Hematopoietic multipotent progenitor cell (in vitro differentiated cells): ENCODE measurements around the gene PCDHA8. TPM values are rescaled to one million over a fixed set of nuclear protein-coding genes. Genes with fewer than 3 reads are reported as not detected.
"Not testable (repeated sequence)": the region's sequence is repeated elsewhere in the genome, so short reads cannot be mapped to it uniquely, and the experiment has no call there.

Source experiments
- DNase-seq, 3 donors: peaks; one replicate each; pipeline ENCODE4 v3.0.0-alpha.2; 2011 to 2015; ENCODE audit warnings: low read depth in 2 of 3, low spot score in 2 of 3
- total RNA-seq: library from RNA; depleted of rRNA; stranded (reverse); fragments of >200 nt; gene quantifications from one replicate; pipeline ENCODE4 v1.2.3, GENCODE V29; 2012

PCDHA8 gene
- total RNA-seq, 1 donor = under 0.01 TPM

GRCh38 chr5:140828362-140828737, 12.6 kb upstream of the PCDHA8 start:
- DNase-seq = no peak

DNA sequence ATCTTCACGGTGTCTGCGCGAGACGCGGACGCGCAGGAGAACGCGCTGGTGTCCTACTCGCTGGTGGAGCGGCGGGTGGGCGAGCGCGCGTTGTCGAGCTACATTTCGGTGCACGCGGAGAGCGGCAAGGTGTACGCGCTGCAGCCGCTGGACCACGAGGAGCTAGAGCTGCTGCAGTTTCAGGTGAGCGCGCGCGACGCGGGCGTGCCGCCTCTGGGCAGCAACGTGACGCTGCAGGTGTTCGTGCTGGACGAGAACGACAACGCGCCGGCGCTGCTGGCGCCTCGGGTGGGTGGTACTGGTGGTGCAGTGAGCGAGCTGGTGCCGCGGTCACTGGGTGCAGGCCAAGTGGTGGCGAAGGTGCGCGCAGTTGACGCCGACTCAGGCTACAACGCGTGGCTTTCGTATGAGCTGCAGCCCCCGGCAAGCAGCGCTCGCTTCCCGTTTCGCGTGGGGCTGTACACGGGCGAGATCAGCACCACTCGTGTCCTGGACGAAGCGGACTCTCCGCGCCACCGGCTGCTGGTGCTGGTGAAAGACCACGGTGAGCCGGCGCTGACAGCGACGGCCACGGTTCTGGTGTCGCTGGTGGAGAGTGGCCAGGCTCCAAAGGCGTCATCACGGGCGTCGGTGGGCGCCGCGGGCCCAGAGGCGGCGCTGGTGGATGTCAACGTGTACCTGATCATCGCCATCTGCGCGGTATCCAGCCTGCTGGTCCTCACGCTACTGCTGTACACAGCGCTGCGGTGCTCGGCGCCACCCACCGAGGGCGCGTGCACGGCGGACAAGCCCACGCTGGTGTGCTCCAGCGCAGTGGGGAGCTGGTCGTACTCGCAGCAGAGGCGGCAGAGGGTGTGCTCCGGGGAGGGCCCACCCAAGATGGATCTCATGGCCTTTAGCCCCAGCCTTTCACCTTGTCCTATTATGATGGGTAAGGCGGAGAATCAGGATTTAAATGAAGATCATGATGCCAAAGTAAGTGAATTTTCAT, 11.2 kb upstream of the PCDHA8 start:
- not testable (repeated sequence) for DNase-seq

- DNase-seq = no peak
These were observed 7.0 kb upstream of the PCDHA8 start, which contains the start of gene PCDHA7 for GRCh38 chr5:140833993-140834392. Gene PCDHA7, plus strand, starts transcription at chr5:140834269. Its CDS starts 115 bp downstream, at chr5:140834384.

DNA sequence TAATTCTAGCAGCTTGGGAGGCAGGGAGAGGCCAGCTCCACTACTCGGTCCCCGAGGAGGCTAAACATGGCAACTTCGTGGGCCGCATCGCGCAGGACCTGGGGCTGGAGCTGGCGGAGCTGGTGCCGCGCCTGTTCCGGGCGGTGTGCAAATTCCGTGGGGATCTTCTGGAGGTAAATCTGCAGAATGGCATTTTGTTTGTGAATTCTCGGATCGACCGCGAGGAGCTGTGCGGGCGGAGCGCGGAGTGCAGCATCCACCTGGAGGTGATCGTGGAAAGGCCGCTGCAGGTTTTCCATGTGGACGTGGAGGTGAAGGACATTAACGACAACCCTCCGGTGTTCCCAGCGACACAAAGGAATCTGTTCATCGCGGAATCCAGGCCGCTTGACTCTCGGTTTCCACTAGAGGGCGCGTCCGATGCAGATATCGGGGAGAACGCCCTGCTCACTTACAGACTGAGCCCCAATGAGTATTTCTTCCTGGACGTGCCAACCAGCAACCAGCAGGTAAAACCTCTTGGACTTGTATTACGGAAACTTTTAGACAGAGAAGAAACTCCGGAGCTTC, 6.5 kb upstream of the PCDHA8 start:
- not testable (repeated sequence) for DNase-seq

- DNase-seq = no peak
These were observed 5.1 kb upstream of the PCDHA8 start for GRCh38 chr5:140835622-140836510.

DNA sequence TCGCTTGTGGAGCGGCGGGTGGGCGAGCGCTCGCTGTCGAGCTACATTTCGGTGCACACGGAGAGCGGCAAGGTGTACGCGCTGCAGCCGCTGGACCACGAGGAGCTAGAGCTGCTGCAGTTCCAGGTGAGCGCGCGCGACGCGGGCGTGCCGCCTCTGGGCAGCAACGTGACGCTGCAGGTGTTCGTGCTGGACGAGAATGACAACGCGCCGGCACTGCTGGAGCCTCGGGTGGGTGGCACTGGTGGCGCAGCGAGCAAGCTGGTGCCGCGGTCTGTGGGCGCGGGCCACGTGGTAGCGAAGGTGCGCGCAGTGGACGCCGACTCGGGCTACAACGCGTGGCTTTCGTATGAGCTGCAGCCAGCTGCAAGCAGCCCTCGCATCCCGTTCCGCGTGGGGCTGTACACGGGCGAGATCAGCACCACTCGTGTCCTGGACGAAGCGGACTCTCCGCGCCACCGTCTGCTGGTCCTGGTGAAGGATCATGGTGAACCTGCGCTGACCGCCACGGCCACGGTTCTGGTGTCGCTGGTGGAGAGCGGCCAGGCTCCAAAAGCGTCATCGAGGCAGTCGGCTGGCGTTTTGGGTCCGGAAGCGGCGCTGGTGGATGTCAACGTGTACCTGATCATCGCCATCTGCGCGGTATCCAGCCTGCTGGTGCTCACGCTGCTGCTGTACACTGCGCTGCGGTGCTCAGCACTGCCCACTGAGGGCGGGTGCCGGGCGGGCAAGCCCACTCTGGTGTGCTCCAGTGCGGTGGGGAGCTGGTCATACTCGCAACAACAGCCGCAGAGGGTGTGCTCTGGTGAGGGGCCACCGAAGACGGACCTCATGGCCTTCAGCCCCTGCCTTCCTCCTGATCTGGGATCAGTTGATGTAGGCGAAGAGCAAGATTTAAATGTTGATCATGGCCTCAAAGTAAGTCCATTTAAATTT, 2.1 kb downstream of the PCDHA8 start:
- no peak for DNase-seq

DNA sequence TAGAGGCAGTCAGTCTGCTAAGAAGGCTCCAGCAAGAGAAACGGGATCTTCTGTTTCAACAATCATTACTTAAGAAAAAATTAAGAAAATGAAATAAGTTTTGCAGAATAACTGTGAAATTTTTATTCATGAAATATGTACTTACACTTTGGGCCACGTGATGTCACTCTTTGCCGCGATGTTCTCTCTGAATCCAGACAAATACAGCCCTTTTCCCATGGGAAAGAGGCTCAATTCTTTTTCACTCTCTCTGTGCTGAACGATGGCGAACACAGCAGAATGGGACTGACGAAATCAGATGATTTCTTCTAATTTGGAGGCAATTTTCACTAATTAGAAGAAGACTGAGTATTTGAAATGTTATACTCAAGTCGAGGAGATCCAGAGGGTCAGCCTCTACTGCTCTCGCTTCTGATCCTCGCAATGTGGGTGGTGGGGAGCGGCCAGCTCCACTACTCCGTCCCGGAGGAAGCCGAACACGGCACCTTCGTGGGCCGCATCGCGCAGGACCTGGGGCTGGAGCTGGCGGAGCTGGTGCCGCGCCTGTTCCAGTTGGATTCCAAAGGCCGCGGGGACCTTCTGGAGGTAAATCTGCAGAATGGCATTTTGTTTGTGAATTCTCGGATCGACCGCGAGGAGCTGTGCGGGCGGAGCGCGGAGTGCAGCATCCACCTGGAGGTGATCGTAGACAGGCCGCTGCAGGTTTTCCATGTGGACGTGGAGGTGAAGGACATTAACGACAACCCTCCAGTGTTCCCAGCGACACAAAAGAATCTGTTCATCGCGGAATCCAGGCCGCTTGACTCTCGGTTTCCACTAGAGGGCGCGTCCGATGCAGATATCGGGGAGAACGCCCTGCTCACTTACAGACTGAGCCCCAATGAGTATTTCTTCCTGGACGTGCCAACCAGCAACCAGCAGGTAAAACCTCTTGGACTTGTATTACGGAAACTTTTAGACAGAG, 7.4 kb downstream of the PCDHA8 start, which contains the start of gene PCDHA9:
Gene PCDHA9, plus strand, starts transcription at position 244 of the 964 bp plus-strand sequence. Its CDS starts 114 bp downstream, at position 358.
- not testable (repeated sequence) for DNase-seq

DNA sequence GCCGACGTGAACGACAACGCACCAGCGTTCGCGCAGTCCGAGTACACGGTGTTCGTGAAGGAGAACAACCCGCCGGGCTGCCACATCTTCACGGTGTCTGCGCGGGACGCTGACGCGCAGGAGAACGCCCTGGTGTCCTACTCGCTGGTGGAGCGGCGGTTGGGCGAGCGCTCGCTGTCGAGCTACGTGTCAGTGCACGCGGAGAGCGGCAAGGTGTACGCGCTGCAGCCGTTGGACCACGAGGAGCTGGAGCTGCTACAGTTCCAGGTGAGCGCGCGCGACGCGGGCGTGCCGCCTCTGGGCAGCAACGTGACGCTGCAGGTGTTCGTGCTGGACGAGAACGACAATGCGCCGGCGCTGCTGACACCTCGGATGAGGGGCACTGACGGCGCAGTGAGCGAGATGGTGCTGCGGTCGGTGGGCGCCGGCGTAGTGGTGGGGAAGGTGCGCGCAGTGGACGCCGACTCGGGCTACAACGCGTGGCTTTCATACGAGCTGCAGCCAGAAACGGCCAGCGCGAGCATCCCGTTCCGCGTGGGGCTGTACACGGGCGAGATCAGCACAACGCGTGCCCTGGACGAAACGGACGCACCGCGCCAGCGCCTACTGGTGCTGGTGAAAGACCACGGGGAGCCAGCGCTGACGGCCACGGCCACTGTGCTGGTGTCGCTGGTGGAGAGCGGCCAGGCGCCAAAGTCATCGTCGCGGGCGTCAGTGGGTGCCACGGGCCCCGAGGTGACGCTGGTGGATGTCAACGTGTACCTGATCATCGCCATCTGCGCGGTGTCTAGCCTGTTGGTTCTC, 9.0 kb downstream of the PCDHA8 start:
- DNase-seq = not testable (repeated sequence)

DNA sequence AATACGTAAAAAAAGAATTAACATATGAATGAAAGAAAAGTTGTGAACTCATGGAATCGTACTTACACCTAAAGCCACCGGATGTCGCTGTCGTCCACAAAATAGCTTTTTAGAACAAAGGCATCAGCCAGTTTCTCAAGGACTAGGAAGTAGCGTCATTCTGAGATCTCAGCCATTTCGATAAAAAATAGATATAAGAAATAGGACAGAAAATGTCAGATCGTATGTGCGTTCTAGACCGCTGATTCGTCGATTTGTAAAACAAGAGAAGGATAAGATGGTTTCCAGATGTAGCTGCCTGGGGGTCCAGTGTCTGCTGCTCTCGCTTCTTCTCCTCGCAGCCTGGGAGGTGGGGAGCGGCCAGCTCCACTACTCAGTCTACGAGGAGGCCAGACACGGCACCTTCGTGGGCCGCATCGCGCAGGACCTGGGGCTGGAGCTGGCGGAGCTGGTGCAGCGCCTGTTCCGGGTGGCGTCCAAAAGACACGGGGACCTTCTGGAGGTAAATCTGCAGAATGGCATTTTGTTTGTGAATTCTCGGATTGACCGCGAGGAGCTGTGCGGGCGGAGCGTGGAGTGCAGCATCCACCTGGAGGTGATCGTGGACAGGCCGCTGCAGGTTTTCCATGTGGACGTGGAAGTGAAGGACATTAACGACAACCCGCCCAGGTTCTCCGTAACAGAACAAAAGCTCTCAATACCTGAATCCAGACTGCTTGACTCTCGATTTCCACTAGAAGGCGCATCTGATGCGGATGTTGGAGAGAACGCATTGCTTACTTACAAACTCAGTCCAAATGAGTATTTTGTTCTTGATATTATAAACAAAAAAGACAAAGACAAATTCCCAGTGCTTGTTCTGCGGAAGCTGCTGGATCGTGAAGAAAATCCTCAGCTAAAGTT, 15.0 kb downstream of the PCDHA8 start, which contains the start of gene PCDHA10:
Gene PCDHA10, plus strand, starts transcription at position 126 of the 903 bp plus-strand sequence. Its CDS starts 152 bp downstream, at position 278.
- DNase-seq = peak in 1 of 3 donors; percentile 24

DNA sequence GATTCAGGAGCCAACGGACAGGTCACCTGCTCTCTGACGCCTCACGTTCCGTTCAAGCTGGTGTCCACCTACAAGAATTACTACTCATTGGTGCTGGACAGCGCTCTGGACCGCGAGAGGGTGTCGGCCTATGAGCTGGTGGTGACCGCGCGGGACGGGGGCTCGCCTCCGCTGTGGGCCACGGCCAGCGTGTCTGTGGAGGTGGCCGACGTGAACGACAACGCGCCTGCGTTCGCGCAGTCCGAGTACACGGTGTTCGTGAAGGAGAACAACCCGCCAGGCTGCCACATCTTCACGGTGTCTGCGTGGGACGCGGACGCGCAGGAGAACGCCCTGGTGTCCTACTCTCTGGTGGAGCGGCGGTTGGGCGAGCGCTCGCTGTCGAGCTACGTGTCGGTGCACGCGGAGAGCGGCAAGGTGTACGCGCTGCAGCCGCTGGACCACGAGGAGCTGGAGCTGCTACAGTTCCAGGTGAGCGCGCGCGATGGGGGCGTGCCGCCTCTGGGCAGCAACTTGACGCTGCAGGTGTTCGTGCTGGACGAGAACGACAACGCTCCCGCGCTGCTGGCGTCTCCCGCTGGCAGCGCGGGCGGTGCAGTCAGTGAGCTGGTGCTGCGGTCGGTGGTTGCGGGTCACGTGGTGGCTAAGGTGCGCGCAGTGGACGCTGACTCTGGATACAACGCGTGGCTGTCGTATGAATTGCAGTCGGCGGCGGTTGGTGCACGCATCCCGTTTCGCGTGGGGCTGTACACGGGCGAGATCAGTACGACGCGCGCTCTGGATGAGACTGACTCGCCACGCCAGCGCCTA, 16.4 kb downstream of the PCDHA8 start:
- DNase-seq = no peak

- DNase-seq = no peak
These were observed 16.9 kb downstream of the PCDHA8 start for GRCh38 chr5:140857987-140858240.

DNA sequence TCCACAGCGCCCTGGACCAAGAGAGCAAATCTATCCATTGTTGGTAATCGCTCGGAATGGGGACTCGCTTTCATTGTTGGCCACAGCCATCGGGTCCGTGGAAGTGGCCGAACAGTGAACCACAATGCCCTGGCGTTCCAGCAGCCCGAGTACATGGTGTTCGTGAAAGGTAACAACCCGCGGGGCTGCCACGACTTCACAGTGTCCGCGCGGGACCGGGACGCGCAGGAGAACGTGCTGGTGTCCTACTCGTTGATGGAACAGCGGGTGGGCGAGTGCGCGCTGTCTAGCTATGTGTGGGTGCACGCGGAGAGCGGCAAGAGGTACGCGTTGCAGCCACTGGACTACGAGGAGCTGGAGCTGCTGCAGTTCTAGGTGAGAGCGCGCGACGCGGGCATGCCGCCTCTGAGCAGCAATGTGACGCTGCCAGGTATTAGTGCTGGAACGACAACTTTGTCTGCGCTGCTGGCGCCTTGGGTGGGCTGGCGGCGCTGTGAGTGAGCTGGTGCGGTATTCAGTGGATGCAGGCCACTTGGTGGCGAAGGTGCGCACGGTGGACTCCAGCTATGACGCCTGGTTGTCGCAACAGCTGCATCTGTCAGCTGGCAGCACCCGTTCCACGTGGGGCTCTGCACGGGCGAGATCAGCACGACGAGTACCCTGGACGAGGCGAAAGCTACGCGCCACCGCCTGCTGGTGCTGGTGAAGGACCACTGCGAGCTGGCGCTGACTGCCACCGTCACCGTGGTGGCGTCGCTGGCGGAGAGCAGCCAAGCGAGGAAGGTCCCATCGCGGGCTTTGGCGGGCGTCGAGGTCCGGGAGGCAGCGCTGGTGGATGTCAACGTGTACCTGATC, 21.7 kb downstream of the PCDHA8 start:
- DNase-seq = no peak

DNA sequence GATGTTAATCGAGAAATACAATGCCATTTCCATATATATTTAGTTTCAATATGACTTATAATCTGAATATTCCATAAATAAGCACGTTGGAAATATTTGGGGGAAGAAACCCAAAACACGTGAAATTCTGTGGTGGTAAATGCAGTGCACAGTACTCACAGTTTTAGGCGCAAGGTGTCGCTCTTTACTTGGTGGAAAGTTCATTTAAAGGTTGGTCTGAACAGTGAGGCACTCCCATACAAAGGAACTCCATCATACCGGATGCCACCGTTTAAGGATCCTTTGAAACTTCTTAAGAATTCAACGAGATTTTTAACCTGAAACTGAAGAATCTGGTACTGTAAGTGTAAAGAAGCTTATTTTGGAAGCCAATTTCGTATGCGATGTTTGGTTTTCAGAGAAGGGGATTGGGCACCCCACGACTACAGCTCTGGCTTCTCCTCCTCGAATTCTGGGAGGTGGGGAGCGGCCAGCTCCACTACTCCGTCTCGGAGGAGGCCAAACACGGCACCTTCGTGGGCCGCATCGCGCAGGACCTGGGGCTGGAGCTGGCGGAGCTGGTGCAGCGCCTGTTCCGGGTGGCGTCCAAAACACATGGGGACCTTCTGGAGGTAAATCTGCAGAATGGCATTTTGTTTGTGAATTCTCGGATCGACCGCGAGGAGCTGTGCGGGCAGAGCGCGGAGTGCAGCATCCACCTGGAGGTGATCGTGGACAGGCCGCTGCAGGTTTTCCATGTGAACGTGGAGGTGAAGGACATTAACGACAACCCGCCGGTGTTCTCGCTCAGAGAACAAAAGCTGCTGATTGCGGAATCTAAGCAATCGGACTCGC, 28.0 kb downstream of the PCDHA8 start, which contains the start of gene PCDHA11:
Gene PCDHA11, plus strand, starts transcription at position 237 of the 834 bp plus-strand sequence. Its CDS starts 147 bp downstream, at position 384.
- DNase-seq = peak in 1 of 3 donors; percentile 1

GRCh38 chr5:140869555-140869886, 28.5 kb downstream of the PCDHA8 start:
- DNase-seq = no peak
